ENCODE measurements around the gene SPAG8. TPM values are rescaled to one million over a fixed set of nuclear protein-coding genes. Genes with fewer than 3 reads are reported as not detected.
A peak's percentile ranks its signal among the peaks of the same experiment; 100 is the strongest.

The SPAG8 gene
- total and polyA plus RNA-seq, 9 of the 15 experiments (the other 6 are each of a cell fraction or from before 2014, with no cell fraction given), result 0.03 to 0.47 (median 0.21) TPM

DNA sequence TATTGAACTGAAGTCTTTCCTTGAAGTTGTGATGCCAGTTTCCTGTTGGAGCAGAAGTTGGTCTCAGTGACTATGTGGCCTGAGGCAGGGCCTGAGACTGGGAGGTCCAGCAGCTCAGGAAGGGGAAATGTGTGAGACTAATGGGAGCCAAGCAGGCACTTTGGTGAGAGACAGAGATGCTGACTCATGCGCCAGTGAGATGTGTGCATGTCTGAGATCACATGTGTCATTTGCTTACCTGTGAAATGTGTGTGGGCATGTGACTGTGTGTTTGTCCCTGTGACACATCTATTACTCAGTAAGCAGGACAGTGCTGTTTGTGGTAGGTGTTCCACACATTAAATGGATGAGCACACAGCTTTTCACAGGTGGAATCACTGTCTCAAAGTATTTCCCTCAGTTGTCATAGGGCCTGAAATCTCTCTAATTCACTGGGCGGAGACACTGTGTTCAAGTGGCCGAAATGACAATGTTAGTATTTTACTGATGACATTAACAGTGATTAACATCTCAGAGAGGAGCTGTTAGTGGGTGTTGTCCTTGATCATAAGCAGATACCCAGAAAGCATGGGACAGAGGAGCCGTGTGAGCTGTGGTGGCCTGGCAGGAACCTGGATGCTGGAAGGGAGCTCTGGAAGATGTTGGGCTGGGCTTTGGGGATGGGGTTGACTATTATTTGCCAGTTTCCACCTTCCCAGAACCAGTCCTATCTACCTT is 13.2 kb downstream of the SPAG8 start (continued):
- TF ChIP-seq HMG20B (CRISPR knock-in tag; IDR thresholded peaks at IDR 0.05), result no peak
- TF ChIP-seq SAFB (IDR thresholded peaks at IDR 0.05; ENCODE audit: borderline replicate concordance, low read depth, low read length), result no peak
- TF ChIP-seq NFRKB (IDR thresholded peaks at IDR 0.05; ENCODE audit: low read depth), result no peak
- TF ChIP-seq HDAC2 (IDR thresholded peaks at IDR 0.05), result no peak
- TF ChIP-seq NCOR1 (IDR thresholded peaks at IDR 0.05), result no peak
- TF ChIP-seq SAFB2 (IDR thresholded peaks at IDR 0.05; ENCODE audit: borderline replicate concordance, low read depth, low read length, severe bottlenecking), result no peak
- TF ChIP-seq, protein P1, sequence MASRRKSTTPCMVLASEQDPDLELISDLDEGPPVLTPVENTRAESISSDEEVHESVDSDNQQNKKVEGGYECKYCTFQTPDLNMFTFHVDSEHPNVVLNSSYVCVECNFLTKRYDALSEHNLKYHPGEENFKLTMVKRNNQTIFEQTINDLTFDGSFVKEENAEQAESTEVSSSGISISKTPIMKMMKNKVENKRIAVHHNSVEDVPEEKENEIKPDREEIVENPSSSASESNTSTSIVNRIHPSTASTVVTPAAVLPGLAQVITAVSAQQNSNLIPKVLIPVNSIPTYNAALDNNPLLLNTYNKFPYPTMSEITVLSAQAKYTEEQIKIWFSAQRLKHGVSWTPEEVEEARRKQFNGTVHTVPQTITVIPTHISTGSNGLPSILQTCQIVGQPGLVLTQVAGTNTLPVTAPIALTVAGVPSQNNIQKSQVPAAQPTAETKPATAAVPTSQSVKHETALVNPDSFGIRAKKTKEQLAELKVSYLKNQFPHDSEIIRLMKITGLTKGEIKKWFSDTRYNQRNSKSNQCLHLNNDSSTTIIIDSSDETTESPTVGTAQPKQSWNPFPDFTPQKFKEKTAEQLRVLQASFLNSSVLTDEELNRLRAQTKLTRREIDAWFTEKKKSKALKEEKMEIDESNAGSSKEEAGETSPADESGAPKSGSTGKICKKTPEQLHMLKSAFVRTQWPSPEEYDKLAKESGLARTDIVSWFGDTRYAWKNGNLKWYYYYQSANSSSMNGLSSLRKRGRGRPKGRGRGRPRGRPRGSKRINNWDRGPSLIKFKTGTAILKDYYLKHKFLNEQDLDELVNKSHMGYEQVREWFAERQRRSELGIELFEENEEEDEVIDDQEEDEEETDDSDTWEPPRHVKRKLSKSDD (conservative IDR thresholded peaks at IDR 0.05; ENCODE audit: low read length), result no peak
- TF ChIP-seq ZKSCAN3 (CRISPR knock-in tag; IDR thresholded peaks at IDR 0.05), result no peak
- TF ChIP-seq ZEB2 (IDR thresholded peaks at IDR 0.05), result peak; percentile 73
- peak; percentile 37 for TF ChIP-seq MEIS2 (IDR thresholded peaks at IDR 0.05; ENCODE audit: partially characterized antibody)
- TF ChIP-seq SP2 (IDR thresholded peaks at IDR 0.05; ENCODE audit: extremely low read depth, low read depth, low read length, poor library complexity, severe bottlenecking), result no peak
- TF ChIP-seq ATF4 (CRISPR knock-in tag; IDR thresholded peaks at IDR 0.05), result no peak
- no peak for TF ChIP-seq ZBTB8A (IDR thresholded peaks at IDR 0.05; ENCODE audit: partially characterized antibody)
- no peak for TF ChIP-seq ZNF785 (CRISPR knock-in tag; IDR thresholded peaks at IDR 0.05)
- no peak for TF ChIP-seq HMGN3 (IDR thresholded peaks at IDR 0.05; ENCODE audit: borderline replicate concordance, extremely low read depth, insufficient read length, low read depth, low read length)
- TF ChIP-seq SREBF1 (IDR thresholded peaks at IDR 0.05; ENCODE audit: borderline replicate concordance, low read depth, low read length), result no peak
- no peak for TF ChIP-seq RFX1 (IDR thresholded peaks at IDR 0.05)
- no peak for TF ChIP-seq ZNF274 (IDR thresholded peaks at IDR 0.05; ENCODE audit: borderline replicate concordance, low read depth, low read length)
- TF ChIP-seq POLR3G (IDR thresholded peaks at IDR 0.05; ENCODE audit: extremely low read depth, insufficient read length, insufficient replicate concordance), result no peak
- no peak for TF ChIP-seq DNMT1 (IDR thresholded peaks at IDR 0.05)
- no peak for TF ChIP-seq ZNF146 (CRISPR knock-in tag; IDR thresholded peaks at IDR 0.05; ENCODE audit: unreplicated experiment)
- no peak for TF ChIP-seq GTF2A2 (tag; IDR thresholded peaks at IDR 0.05)
- TF ChIP-seq C11orf30 (IDR thresholded peaks at IDR 0.05; ENCODE audit: low read depth), result peak; percentile 95
- TF ChIP-seq ZNF589 (CRISPR knock-in tag; IDR thresholded peaks at IDR 0.05; ENCODE audit: low read depth), result no peak
- peak; percentile 69 for TF ChIP-seq RAD51 (IDR thresholded peaks at IDR 0.05; ENCODE audit: borderline replicate concordance, low read depth)
- TF ChIP-seq, protein P2, sequence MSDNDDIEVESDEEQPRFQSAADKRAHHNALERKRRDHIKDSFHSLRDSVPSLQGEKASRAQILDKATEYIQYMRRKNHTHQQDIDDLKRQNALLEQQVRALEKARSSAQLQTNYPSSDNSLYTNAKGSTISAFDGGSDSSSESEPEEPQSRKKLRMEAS (CRISPR knock-in tag; IDR thresholded peaks at IDR 0.05), result 0 out of 2 replicates have a peak, but pooled peaks have one; percentile 28
- TF ChIP-seq ZNF431 (CRISPR knock-in tag; IDR thresholded peaks at IDR 0.05), result no peak

All from K562 (cell line).